Immature natural killer cell (primary cell): ENCODE data around the gene AMER2. TPM values are rescaled to one million over a fixed set of nuclear protein-coding genes. Genes with fewer than 3 reads are reported as not detected.

Source experiments
- DNase-seq, 3 donors: peaks; one replicate each; pipeline ENCODE4 v3.0.0; 2022; ENCODE audit warnings: mixed read lengths in 1 of 3
- H3K27ac Mint-ChIP-seq, 6 donors: one replicate each; pipeline ENCODE4 v1.8.0; 2020; ENCODE audit warnings: mixed read lengths in 6 of 6, mild to moderate bottlenecking in 5 of 6, inconsistent platforms in 4 of 6, moderate library complexity in 3 of 6
- H3K27me3 Mint-ChIP-seq, 3 donors: one replicate each; pipeline ENCODE4 v1.8.0; 2020 to 2021; ENCODE audit warnings: low read depth in 3 of 3, mild to moderate bottlenecking in 3 of 3, mixed read lengths in 3 of 3, moderate library complexity in 3 of 3, inconsistent platforms in 1 of 3
- H3K36me3 Mint-ChIP-seq, 3 donors: one replicate each; pipeline ENCODE4 v1.8.0; 2020; ENCODE audit warnings: mixed read lengths in 3 of 3, inconsistent platforms in 2 of 3, mild to moderate bottlenecking in 2 of 3
- H3K4me1 Mint-ChIP-seq, 2 donors: one replicate each; pipeline ENCODE4 v1.8.0; 2020; ENCODE audit warnings: inconsistent platforms in 2 of 2, mild to moderate bottlenecking in 2 of 2, mixed read lengths in 2 of 2, moderate library complexity in 1 of 2
- H3K4me3 Mint-ChIP-seq, 5 donors: one replicate each; pipeline ENCODE4 v1.8.0; 2020; ENCODE audit warnings: mild to moderate bottlenecking in 5 of 5, mixed read lengths in 5 of 5, inconsistent platforms in 3 of 5, moderate library complexity in 3 of 5
- H3K9me3 Mint-ChIP-seq, 6 donors: one replicate each; pipeline ENCODE4 v1.8.0; 2020; ENCODE audit warnings: mild to moderate bottlenecking in 6 of 6, mixed read lengths in 6 of 6, inconsistent platforms in 4 of 6, moderate library complexity in 3 of 6
- polyA plus RNA-seq, 3 donors: library from polyadenylated mRNA; unstranded; fragments of 300-500 nt; fragmentation: Illumina TruSeq; gene quantifications; one replicate each; pipeline ENCODE4 v1.2.3, GENCODE V29; 2021

AMER2 gene
- polyA plus RNA-seq, 3 donors from 2014 or later: not detected

GRCh38 chr13:25157681-25158080, 14.4 kb downstream of the AMER2 start:
- DNase-seq: no peak
- no peak overlapping the region for H3K4me3 Mint-ChIP-seq
- no peaks in the 10 kb centered on the region for H3K9me3 Mint-ChIP-seq
- H3K27me3 Mint-ChIP-seq: peaks cover 0 to 11% (median 6%) of the 10 kb centered on the region in 3 donors
- no peaks in the 10 kb centered on the region for H3K4me1 Mint-ChIP-seq
- no peak overlapping the region for H3K27ac Mint-ChIP-seq
- no peaks in the 10 kb centered on the region for H3K36me3 Mint-ChIP-seq

DNA sequence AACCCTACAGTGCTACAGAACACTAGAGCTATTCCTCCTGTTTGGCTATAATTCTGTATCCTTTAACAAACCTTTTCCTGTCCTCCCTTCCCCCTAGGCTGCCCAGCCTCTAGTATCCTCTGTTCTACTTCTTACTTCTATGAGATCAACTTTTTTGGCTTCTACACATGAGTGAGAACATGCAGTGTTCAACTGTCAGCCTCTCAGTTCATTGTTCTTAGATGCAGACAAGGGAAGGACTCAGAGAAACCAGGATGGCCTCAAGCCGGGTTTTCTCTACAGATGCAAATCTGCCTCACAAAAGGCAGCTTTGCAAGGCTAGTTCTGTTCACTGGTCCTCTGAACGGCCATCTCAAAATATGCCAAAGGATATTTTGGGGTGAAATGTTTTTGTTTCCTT, 18.4 kb downstream of the AMER2 start:
- Mint-ChIP-seq H3K9me3 (no peaks in the 10 kb centered on the region), H3K4me1 (no peaks in the 10 kb centered on the region), H3K27ac (no peak overlapping the region), H3K27me3 (peaks cover 5 to 15% (median 8%) of the 10 kb centered on the region in 3 donors), H3K4me3 (no peak overlapping the region), H3K36me3 (no peaks in the 10 kb centered on the region)
- DNase-seq: no peak

DNA sequence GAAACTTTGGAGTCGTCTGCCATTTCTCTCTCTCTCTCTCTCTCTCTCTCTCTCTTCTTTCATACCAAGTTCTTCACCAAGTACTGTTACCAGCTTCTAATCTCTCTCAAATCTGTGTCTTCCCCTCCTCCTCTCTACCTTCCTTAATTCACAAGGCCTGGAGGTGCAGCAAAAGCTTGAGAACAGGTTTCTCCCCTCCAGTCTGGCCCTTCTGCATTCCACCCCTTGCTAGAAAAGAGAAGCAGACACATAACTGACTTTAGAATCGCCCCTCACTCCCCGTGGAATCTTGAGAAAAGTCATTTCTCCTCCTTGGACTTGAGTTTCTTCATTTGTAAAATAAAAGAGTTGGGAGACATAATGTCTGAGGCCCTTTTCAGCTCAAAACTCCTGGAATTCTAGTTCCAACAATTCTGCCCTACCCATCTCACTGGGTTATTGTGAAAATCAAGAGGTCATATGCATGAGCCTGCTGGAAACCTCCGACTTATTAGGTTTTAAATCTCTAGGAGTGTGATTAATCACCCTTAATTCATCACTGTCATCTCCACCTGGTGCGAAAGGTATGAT, 20.4 kb downstream of the AMER2 start:
- H3K27me3 Mint-ChIP-seq: peaks cover 8 to 15% (median 12%) of the 10 kb centered on the region in 3 donors
- H3K4me1 Mint-ChIP-seq: no peaks in the 10 kb centered on the region
- H3K27ac Mint-ChIP-seq: no peak overlapping the region
- H3K4me3 Mint-ChIP-seq: no peak overlapping the region
- H3K9me3 Mint-ChIP-seq: no peaks in the 10 kb centered on the region
- DNase-seq: no peak
- no peaks in the 10 kb centered on the region for H3K36me3 Mint-ChIP-seq

DNA sequence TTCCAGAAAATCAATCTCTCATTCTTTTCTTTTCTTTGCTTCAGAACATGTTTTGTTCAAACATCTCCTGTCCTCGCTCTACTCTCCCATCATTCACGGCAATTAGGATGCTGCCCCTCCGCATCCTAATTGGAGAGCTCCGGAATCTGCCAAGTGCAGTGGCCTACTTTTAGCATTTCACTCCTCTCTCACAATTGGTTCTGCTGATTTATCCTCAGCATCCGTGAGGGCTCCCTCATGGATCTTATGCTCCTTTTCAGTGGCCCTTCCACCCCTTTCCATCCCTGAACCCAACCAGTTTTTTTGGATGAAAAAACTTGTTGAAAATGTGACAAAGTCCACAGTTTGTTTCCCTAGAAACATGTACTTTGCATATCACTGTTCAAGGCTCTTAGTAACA, 22.4 kb downstream of the AMER2 start:
- Mint-ChIP-seq H3K4me3 (no peak overlapping the region), H3K27ac (no peak overlapping the region), H3K27me3 (peaks cover 6 to 14% (median 10%) of the 10 kb centered on the region in 3 donors), H3K4me1 (no peaks in the 10 kb centered on the region), H3K9me3 (no peaks in the 10 kb centered on the region), H3K36me3 (no peaks in the 10 kb centered on the region)
- DNase-seq: no peak

DNA sequence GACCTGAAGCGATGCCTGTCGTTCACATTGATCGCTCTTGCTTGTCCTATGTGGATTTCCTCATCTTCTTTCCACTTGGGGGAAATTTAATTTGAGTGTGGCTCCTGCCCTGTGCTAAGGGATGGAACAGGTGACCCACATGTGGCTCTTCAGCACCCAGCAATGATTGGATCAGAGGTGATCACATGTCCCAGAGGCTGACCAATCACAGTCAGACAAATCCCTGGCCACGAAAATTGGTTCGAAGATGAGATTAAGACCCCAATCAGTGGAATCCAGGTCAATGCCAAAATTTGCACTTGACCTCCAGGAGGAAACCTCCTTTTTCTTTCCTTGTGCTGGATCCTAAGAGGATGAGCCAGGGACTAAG, 23.7 kb downstream of the AMER2 start:
- Mint-ChIP-seq H3K36me3 (no peaks in the 10 kb centered on the region), H3K9me3 (no peaks in the 10 kb centered on the region), H3K27me3 (peaks cover 4 to 14% (median 10%) of the 10 kb centered on the region in 3 donors), H3K4me1 (no peaks in the 10 kb centered on the region), H3K4me3 (no peak overlapping the region), H3K27ac (no peak overlapping the region)
- no peak for DNase-seq

- H3K36me3 Mint-ChIP-seq: no peaks in the 10 kb centered on the region
- H3K27ac Mint-ChIP-seq: no peak overlapping the region
- no peaks in the 10 kb centered on the region for H3K4me1 Mint-ChIP-seq
- no peak for DNase-seq
- H3K4me3 Mint-ChIP-seq: no peak overlapping the region
- H3K27me3 Mint-ChIP-seq: peaks cover 4 to 14% (median 10%) of the 10 kb centered on the region in 3 donors
- no peaks in the 10 kb centered on the region for H3K9me3 Mint-ChIP-seq
Measured at GRCh38 chr13:25147638-25148401, 24.3 kb downstream of the AMER2 start.

DNA sequence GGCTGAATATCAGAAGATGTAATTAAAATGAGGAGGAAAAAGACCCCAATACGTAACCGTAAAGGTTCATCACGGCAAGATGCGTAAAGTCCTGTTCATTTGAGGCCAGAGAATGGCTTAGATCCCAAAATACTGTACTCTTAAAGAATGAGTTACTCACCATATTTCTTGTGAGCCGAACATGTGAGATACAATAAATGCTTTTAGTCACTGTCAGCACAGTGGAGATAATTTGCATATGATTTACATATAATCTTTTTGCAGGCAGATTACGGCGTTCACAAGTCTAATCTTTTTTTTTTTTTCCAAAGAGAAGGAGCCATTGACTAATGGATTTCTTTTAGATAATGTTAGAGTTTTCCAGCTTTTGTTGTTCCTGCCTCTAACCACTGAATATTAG, 28.4 kb downstream of the AMER2 start:
- no peak overlapping the region for H3K27ac Mint-ChIP-seq
- no peak for DNase-seq
- H3K4me1 Mint-ChIP-seq: no peaks in the 10 kb centered on the region
- no peaks in the 10 kb centered on the region for H3K36me3 Mint-ChIP-seq
- H3K9me3 Mint-ChIP-seq: no peaks in the 10 kb centered on the region
- peaks cover 2 to 8% (median 7%) of the 10 kb centered on the region in 3 donors for H3K27me3 Mint-ChIP-seq
- H3K4me3 Mint-ChIP-seq: no peak overlapping the region

- H3K4me1 Mint-ChIP-seq: no peaks in the 10 kb centered on the region
- H3K27ac Mint-ChIP-seq: no peak overlapping the region
- H3K4me3 Mint-ChIP-seq: no peak overlapping the region
- H3K9me3 Mint-ChIP-seq: no peaks in the 10 kb centered on the region
- H3K27me3 Mint-ChIP-seq: peaks cover 2 to 14% (median 2%) of the 10 kb centered on the region in 3 donors
- DNase-seq: no peak
- no peaks in the 10 kb centered on the region for H3K36me3 Mint-ChIP-seq
Measured at GRCh38 chr13:25141042-25141441, 31.0 kb downstream of the AMER2 start.

DNA sequence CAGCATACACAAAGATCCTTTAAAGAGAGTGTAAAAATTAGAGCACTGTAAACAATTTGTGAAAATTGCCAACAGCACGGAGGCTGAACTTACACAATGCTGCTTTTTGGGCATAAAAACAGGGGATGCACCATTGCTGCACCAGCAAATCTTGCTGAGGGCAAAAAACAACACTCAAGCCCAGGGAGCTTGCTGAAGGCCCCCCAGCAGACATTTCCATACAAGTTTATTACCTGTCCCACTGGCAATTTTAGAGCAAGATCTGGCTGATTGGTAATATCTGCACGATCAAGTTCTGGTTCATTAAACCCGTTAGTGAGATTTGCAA, 34.3 kb downstream of the AMER2 start:
- H3K9me3 Mint-ChIP-seq: peaks cover 0 to 2% (median 0%) of the 10 kb centered on the region in 6 donors
- DNase-seq: no peak
- no peak overlapping the region for H3K27ac Mint-ChIP-seq
- no peak overlapping the region for H3K4me3 Mint-ChIP-seq
- H3K27me3 Mint-ChIP-seq: peaks cover 3 to 19% (median 8%) of the 10 kb centered on the region in 3 donors
- no peaks in the 10 kb centered on the region for H3K4me1 Mint-ChIP-seq
- H3K36me3 Mint-ChIP-seq: no peaks in the 10 kb centered on the region

DNA sequence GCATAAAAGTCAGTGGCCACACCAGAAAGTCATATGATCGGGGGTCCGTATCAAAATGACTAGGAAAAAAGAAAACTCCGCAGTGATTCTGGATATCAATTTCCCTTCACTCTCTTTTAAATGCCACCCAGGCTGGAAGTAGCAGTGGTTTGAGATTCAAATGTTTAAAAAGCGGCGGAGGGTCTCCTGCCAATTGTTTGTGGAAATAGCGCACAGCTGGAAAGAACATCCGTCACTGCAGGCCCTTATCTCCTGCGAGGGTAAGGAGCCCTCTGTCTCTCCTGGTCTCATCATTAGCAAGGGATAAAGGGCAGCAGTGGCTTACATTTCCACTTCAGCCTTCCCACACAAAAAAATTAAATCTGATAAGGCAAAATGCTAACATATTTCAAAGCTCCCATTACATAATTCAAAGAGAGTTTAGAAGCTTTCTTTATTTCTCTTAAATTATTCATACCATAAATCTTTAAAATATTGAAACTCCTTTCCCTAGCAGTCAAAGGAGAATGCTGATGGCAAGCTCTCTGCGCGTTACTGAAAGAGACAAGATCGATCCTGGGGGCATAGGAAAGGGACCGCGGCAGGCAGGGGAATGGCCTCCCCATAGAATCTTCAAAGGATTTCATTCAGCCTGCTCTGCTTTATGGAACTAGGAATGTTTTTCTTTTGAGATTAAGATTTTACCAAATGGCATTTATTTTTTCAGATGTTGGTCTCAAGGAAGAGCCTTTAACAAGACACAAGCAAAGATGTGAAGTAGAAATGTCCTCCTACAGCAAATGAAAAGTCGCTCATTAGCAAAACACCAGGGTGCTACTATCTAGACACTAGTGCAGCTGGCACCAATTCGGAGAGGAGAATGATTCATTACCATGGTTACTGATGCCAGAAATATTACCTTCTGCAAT, 35.0 kb downstream of the AMER2 start:
- Mint-ChIP-seq H3K36me3 (no peaks in the 10 kb centered on the region), H3K27me3 (peaks cover 3 to 18% (median 8%) of the 10 kb centered on the region in 3 donors), H3K27ac (no peak overlapping the region), H3K4me3 (no peak overlapping the region), H3K9me3 (peaks cover 0 to 2% (median 0%) of the 10 kb centered on the region in 6 donors), H3K4me1 (no peaks in the 10 kb centered on the region)
- no peak for DNase-seq

GRCh38 chr13:25135896-25136295, 36.2 kb downstream of the AMER2 start:
- no peaks in the 10 kb centered on the region for H3K4me1 Mint-ChIP-seq
- no peaks in the 10 kb centered on the region for H3K36me3 Mint-ChIP-seq
- peaks cover 0 to 2% (median 0%) of the 10 kb centered on the region in 6 donors for H3K9me3 Mint-ChIP-seq
- peaks cover 4 to 13% (median 13%) of the 10 kb centered on the region in 3 donors for H3K27me3 Mint-ChIP-seq
- DNase-seq: no peak
- no peak overlapping the region for H3K27ac Mint-ChIP-seq
- no peak overlapping the region for H3K4me3 Mint-ChIP-seq

DNA sequence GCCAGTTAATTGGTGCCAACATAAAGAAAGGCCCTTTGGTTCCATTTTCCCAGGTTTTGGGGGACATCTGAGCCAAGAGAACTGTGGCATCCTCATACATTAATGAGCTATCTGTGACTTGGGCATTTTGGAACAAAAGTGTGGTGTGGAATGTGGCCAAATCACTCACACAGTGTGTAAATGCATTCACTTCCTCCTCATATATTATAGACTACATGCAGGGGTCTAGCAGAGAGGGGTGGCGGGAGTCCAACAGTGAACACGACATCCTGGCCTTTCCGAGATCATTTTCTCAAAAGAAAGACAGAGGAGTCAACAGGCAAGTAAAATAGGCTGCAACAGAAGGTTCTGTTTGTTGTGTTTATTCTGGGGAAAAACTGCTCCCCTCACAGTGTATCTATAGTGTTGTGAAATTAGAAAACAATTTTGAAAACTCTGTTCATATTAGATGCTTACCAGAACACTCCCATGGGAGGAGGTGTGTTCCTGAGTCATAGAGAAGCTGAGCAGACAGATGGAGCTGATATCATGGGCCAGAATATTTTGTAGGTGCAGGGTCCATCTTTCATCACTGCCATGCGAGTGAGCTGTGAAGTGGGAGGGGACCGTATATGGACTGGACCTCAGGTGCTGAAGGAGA, 39.2 kb downstream of the AMER2 start:
- no peaks in the 10 kb centered on the region for H3K4me1 Mint-ChIP-seq
- no peaks in the 10 kb centered on the region for H3K36me3 Mint-ChIP-seq
- no peak overlapping the region for H3K27ac Mint-ChIP-seq
- H3K9me3 Mint-ChIP-seq: peaks cover 0 to 2% (median 0%) of the 10 kb centered on the region in 6 donors
- H3K4me3 Mint-ChIP-seq: no peak overlapping the region
- no peak for DNase-seq
- H3K27me3 Mint-ChIP-seq: peaks cover 6 to 17% (median 11%) of the 10 kb centered on the region in 3 donors

DNA sequence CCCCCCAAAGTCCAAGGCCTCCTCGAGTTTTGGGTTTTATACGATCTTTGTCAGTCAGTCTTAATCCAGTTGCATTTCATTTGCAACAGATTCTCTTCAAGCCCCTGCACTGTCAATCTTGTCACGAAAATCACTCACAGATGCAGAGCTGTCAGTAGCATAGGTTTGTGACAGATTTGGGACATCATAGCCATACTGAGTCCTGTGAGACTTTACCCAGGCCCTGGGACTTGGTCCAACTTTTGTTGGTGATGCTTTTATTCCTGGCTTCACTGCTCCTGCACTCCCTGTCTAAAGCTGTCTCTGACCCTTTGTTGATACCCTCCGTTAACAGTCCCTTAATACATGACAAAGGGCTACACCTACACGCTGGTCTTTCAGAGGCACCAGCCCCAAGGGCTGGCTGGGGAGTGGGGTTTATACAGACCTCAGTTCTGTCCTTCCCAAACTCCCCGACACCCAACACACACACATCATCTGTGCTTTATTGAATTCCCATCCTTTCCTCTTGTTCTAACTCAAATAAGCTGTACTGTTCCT, 40.1 kb downstream of the AMER2 start:
- Mint-ChIP-seq H3K36me3 (no peaks in the 10 kb centered on the region), H3K4me1 (no peaks in the 10 kb centered on the region), H3K9me3 (peaks cover 0 to 2% (median 0%) of the 10 kb centered on the region in 6 donors), H3K27ac (no peak overlapping the region), H3K27me3 (peaks cover 6 to 11% (median 11%) of the 10 kb centered on the region in 3 donors), H3K4me3 (no peak overlapping the region)
- no peak for DNase-seq
